Neural cell (in vitro differentiated cells): Measurements from ENCODE around the gene PSMB7. TPM values are rescaled to one million over a fixed set of nuclear protein-coding genes. Genes with fewer than 3 reads are reported as not detected.

Experiments used
- H2AFZ ChIP-seq: fragments of 200-600, 300-800 bp; sonication (generic), shearing (Covaris generic); 2 replicates; pipeline ENCODE4 v1.6.0; 2014; ENCODE audit warnings: low read depth, mild to moderate bottlenecking, antibody characterized with exemption, low read length, moderate library complexity
- H3F3A ChIP-seq: fragments of 200-600 bp; shearing (Covaris generic); 2 replicates; pipeline ENCODE4 v1.6.1; 2016; ENCODE audit warnings: mild to moderate bottlenecking, moderate library complexity, mixed read lengths, antibody characterized with exemption, low read length; ENCODE audit not compliant: insufficient read depth, poor library complexity, severe bottlenecking
- H3K27ac ChIP-seq: fragments of 200-600, 300-800 bp; sonication (generic), shearing (Covaris generic); 2 replicates; pipeline ENCODE4 v1.5.1; 2014; ENCODE audit warnings: mild to moderate bottlenecking, low read length, moderate library complexity
- H3K27me3 ChIP-seq: fragments of 300-800, 200-600 bp; sonication (generic), shearing (Covaris generic); 2 replicates; pipeline ENCODE4 v1.6.0; 2014; ENCODE audit warnings: mild to moderate bottlenecking, low read depth, low read length, moderate library complexity; ENCODE audit not compliant: insufficient read depth
- H3K36me3 ChIP-seq: fragments of 300-800, 200-600 bp; sonication (generic), shearing (Covaris generic); 2 replicates; pipeline ENCODE4 v1.5.1; 2014; ENCODE audit warnings: mild to moderate bottlenecking, antibody characterized with exemption, low read length, moderate library complexity; ENCODE audit not compliant: insufficient read depth
- H3K4me2 ChIP-seq: fragments of 300-800, 200-600 bp; sonication (generic), shearing (Covaris generic); 2 replicates; pipeline ENCODE4 v1.6.0; 2014; ENCODE audit warnings: mild to moderate bottlenecking, low read length
- H3K4me3 ChIP-seq: fragments of 300-800, 200-600 bp; sonication (generic), shearing (Covaris generic); 2 replicates; pipeline ENCODE4 v1.5.1; 2014; ENCODE audit warnings: mild to moderate bottlenecking, low read length, moderate library complexity
- H3K79me2 ChIP-seq: fragments of 200-600 bp; shearing (Covaris generic); replicated peaks from 2 replicates; pipeline ENCODE4 v1.6.0; 2014; ENCODE audit warnings: mild to moderate bottlenecking, low read length, moderate library complexity; ENCODE audit not compliant: insufficient read depth
- H3K9ac ChIP-seq: fragments of 300-800, 200-600 bp; sonication (generic), shearing (Covaris generic); 2 replicates; pipeline ENCODE4 v1.6.1; 2016; ENCODE audit warnings: mild to moderate bottlenecking, low read length, mixed read lengths
- H3K9me2 ChIP-seq: fragments of 200-600 bp; shearing (Covaris generic); 2 replicates; pipeline ENCODE4 v1.6.1; 2016; ENCODE audit warnings: mild to moderate bottlenecking, low read length, mixed read lengths; ENCODE audit not compliant: insufficient read depth
- H3K9me3 ChIP-seq: fragments of 200-600, 300-800 bp; sonication (generic), shearing (Covaris generic); 2 replicates; pipeline ENCODE4 v1.6.1; 2016; ENCODE audit warnings: mild to moderate bottlenecking, mixed run types, low read length, moderate library complexity, mixed read lengths
- H4K20me1 ChIP-seq: fragments of 200-600 bp; shearing (Covaris generic); 2 replicates; pipeline ENCODE4 v1.6.1; 2016; ENCODE audit warnings: mild to moderate bottlenecking, mixed run types; ENCODE audit not compliant: insufficient read depth
- CTCF ChIP-seq: fragments of 450-650 bp; IDR thresholded peaks from 2 replicates; pipeline ENCODE4 v1.5.1; 2014; ENCODE audit warnings: antibody characterized with exemption, mild to moderate bottlenecking, moderate library complexity; ENCODE audit not compliant: poor library complexity, severe bottlenecking
- EP300 ChIP-seq: fragments of 450-650 bp; conservative IDR thresholded peaks from 2 replicates; pipeline ENCODE4 v1.6.1; 2014; ENCODE audit warnings: antibody characterized with exemption, mild to moderate bottlenecking, moderate library complexity; ENCODE audit not compliant: poor library complexity, severe bottlenecking
- EZH2 ChIP-seq: fragments of 200-600, 300-800 bp; shearing (Covaris generic), sonication (generic); IDR thresholded peaks from 2 replicates; pipeline ENCODE4 v1.6.1; 2014; ENCODE audit warnings: antibody characterized with exemption, low read length, borderline replicate concordance, mild to moderate bottlenecking; ENCODE audit not compliant: insufficient read depth, poor library complexity, severe bottlenecking
- MXI1 ChIP-seq: fragments of 450-650 bp; conservative IDR thresholded peaks from 2 replicates; pipeline ENCODE4 v1.6.1; 2014; ENCODE audit warnings: antibody characterized with exemption, mild to moderate bottlenecking; ENCODE audit not compliant: poor library complexity, severe bottlenecking
- POLR2AphosphoS5 ChIP-seq: IDR thresholded peaks from 2 replicates; pipeline ENCODE4 v1.6.1; 2012
- RAD21 ChIP-seq: fragments of 450-650 bp; conservative IDR thresholded peaks from 2 replicates; pipeline ENCODE4 v1.6.1; 2014; ENCODE audit warnings: antibody characterized with exemption, mild to moderate bottlenecking, moderate library complexity
- REST ChIP-seq: IDR thresholded peaks from 2 replicates; pipeline ENCODE4 v1.6.1; 2012; ENCODE audit warnings: borderline replicate concordance
- SMC3 ChIP-seq: fragments of 450-650 bp; conservative IDR thresholded peaks from 2 replicates; pipeline ENCODE4 v1.6.1; 2014; ENCODE audit warnings: antibody characterized with exemption, mild to moderate bottlenecking, moderate library complexity; ENCODE audit not compliant: poor library complexity
- TAF1 ChIP-seq: IDR thresholded peaks from 2 replicates; pipeline ENCODE4 v1.6.1; 2012; ENCODE audit warnings: low read depth
- polyA plus RNA-seq: library from polyadenylated mRNA; depleted of rRNA; stranded (reverse); fragments of >200 nt; gene quantifications from 2 replicates; pipeline ENCODE4 v1.2.3, GENCODE V29; 2014

The PSMB7 gene
- polyA plus RNA-seq, 1 donor from 2014 or later, result 363 TPM

- H3K36me3 ChIP-seq, result no peaks in the 10 kb centered on the region
- no peak overlapping the region for H3K4me3 ChIP-seq
- no peak overlapping the region for H3K4me2 ChIP-seq
- H3F3A ChIP-seq, result no peaks in the 10 kb centered on the region
- H3K27ac ChIP-seq, result no peak overlapping the region
- no peaks in the 10 kb centered on the region for H3K79me2 ChIP-seq
- no peaks in the 10 kb centered on the region for H3K27me3 ChIP-seq
- TF ChIP-seq SMC3, result no peak
- no peak for TF ChIP-seq POLR2AphosphoS5
- no peak for TF ChIP-seq REST
- TF ChIP-seq EZH2, result no peak
- TF ChIP-seq RAD21, result no peak
- no peak for TF ChIP-seq TAF1
- TF ChIP-seq CTCF, result no peak
- TF ChIP-seq MXI1, result no peak
- no peak for TF ChIP-seq EP300
- H2AFZ ChIP-seq, result no peak overlapping the region
- no peak overlapping the region for H3K9ac ChIP-seq
- no peaks in the 10 kb centered on the region for H3K9me2 ChIP-seq
- peaks cover 3% of the 10 kb centered on the region for H3K9me3 ChIP-seq
- H4K20me1 ChIP-seq, result no peaks in the 10 kb centered on the region
These were observed 77.7 kb downstream of the PSMB7 start for GRCh38 chr9:124337562-124337961.

- Histone ChIP-seq H2AFZ (no peak overlapping the region), H3K27ac (no peak overlapping the region), H3K9me2 (no peaks in the 10 kb centered on the region), H3F3A (no peaks in the 10 kb centered on the region), H4K20me1 (no peaks in the 10 kb centered on the region), H3K4me2 (no peak overlapping the region), H3K36me3 (no peaks in the 10 kb centered on the region), H3K27me3 (no peaks in the 10 kb centered on the region), H3K79me2 (no peaks in the 10 kb centered on the region), H3K4me3 (no peak overlapping the region), H3K9ac (no peak overlapping the region), H3K9me3 (peaks cover 3% of the 10 kb centered on the region)
- TF ChIP-seq POLR2AphosphoS5 (no peak), MXI1 (no peak), SMC3 (no peak), CTCF (no peak), RAD21 (no peak), REST (no peak), EP300 (no peak), TAF1 (no peak)
These were observed 79.9 kb downstream of the PSMB7 start for GRCh38 chr9:124335320-124335707.
